ENCODE results near the gene ATF7IP2.

DNA sequence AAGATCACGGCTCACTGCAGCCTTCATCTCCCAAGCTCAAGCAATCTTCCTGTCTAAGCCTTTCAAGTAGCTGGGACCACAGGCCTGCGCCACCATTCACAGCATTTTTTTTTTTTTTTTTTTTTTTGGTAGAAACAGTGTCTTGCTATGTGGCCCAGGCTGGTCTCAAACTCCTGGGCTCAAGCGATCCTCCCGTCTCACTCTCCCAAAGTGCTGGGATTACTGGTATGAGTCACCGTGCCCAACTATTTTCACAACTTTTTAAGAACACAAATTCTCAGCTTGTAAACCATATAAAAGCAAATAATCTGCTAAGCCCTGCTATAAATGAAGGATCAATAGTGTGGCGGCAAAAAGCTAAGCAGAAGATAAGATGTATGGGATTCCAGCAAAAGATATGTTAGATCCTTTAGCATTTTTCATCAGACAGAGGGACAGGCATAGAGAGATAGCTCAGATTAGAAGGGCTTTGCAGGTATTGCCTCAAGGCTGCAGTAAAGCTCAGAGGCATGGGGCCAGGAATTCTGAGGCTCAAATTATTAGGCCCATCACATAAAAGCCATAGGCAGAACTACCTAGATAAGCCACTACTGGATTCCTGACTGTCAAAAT is 139.5 kb downstream of the ATF7IP2 start:
- TF ChIP-seq, protein P1, sequence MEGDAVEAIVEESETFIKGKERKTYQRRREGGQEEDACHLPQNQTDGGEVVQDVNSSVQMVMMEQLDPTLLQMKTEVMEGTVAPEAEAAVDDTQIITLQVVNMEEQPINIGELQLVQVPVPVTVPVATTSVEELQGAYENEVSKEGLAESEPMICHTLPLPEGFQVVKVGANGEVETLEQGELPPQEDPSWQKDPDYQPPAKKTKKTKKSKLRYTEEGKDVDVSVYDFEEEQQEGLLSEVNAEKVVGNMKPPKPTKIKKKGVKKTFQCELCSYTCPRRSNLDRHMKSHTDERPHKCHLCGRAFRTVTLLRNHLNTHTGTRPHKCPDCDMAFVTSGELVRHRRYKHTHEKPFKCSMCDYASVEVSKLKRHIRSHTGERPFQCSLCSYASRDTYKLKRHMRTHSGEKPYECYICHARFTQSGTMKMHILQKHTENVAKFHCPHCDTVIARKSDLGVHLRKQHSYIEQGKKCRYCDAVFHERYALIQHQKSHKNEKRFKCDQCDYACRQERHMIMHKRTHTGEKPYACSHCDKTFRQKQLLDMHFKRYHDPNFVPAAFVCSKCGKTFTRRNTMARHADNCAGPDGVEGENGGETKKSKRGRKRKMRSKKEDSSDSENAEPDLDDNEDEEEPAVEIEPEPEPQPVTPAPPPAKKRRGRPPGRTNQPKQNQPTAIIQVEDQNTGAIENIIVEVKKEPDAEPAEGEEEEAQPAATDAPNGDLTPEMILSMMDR (IDR thresholded peaks at IDR 0.05): no peak
- TF ChIP-seq POLR2A (IDR thresholded peaks at IDR 0.05): no peak
